Hypothalamus (tissue), 51 donors: Measurements from ENCODE around the gene CAMK1.

Experiments used
- DNase-seq, 51 donors: peaks; one replicate each; lab custom pipeline; 2025; lab: John Stamatoyannopoulos, UW

CAMK1 gene

DNA sequence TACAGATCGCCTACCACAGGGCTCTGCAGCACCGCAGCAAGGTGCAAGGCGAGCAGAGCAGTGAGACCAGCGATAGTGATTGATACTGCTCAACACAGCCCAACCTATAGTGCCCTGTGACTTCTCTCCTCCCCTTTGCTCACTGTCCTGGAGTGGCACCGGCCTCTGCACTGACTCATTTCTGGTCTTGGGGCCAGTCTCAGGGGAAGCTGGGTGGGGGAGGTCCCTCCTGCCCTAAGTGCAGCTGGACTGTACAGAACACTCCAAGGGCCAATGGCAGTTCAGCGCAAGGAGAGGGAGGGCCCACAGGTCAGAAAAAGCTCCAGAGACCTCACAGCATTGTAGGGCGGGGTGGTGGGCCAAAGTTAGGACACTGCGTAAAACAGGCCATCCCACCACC is 22.5 kb downstream of the CAMK1 start:
- no peak for DNase-seq

DNA sequence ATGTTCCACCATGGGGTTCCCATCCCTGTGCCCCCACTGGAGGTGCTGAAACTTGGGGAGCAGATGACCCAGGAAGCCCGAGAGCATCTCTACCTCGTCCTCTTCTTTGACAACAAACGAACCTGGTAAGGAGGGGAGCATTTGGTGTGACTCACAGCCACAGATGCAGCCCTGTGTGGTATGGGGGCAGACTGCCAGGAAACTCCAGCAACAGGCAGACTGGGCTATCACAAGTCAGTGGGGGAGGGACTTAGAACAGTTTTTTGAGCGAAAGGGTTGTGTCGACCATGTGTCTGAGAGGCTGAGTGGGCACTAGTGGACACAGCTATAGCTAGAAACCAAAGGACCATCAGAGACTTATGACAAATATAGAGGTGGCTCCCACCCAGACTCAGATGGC is 23.4 kb downstream of the CAMK1 start:
- DNase-seq: peak in 1 of 51 donors; percentile 35

GRCh38 chr3:9745521-9745920 is 24.2 kb downstream of the CAMK1 start:
- no peak for DNase-seq

- no peak for DNase-seq
Observed at GRCh38 chr3:9744162-9744561, 25.6 kb downstream of the CAMK1 start.

GRCh38 chr3:9743548-9743947 is 26.2 kb downstream of the CAMK1 start:
- no peak for DNase-seq

DNA sequence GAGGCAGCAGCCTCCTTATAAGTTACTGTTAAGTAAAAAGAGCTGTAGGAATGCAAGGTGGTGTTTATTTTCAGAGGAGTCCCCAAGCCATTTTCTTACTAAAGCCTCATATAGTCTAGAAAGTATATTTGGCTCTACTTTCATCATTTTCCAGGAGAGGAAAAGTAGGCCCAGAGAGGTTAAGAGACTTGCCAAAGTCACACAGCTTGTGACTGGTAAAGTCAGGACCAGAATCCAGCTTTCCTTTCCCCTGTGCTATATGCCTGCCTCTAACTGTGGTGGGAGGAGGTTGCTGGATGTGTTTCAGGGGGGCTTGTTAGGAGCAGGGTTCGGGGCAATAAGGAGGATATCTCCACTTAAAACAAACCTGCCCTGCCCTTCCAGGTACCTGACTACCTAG is 27.2 kb downstream of the CAMK1 start:
- DNase-seq: no peak

GRCh38 chr3:9739181-9739580 is 30.6 kb downstream of the CAMK1 start:
- no peak for DNase-seq

- DNase-seq: peak in 2 of 51 donors; percentile 38 to 41
Observed at GRCh38 chr3:9736831-9737230, 32.9 kb downstream of the CAMK1 start.

DNA sequence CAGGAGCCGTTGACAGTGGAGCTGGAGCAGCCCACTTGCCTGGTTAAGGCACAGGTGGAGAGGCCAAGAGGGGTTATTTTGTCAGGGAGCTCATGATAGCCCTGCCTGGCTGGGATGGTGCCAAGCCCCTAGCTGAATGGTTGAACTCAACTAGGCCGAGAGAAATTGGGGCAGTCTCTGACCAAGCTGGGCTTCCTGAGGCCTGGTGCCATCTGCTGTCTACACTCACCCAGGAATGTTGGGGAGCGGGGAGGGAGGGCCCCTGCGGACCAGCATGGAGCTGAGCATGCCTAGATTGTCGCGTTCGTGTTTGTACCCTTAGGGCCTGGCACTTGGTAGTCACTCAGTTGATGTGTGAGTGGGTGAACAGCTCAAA is 37.0 kb downstream of the CAMK1 start:
- DNase-seq: peak in 2 of 51 donors; percentile 6 to 26

DNA sequence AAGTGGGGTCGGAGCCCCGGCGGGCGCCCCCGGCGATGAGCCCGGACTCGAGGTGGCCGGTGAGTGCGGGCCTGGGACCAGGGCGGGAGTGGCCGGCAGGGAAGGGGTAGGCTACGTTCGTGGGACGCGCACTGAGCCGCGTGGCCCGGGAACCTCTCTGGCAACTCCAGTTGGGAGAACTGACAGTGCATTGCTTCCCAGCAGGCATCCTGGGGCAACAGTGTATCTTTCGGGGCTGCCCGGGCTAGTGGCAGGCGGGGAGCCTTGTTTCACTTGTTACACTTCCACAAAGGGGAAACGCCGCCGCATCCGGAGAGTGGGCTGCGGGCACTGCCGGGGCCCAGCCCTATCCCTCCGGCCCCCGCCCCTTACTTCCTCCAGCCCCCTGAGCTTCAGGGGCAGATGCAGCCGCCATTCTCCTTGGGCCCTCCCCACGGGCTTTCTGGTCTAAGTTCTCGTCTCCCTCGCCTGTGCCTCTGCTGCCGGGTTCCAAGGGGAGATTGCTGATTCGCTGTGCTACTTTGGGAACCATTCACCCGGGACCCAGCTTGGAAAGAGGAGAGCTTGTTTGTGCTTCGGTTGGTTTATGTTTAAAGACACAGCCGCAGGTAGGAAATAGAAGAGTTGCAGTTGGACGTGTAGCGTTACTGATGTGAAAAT is 37.5 kb downstream of the CAMK1 start:
- DNase-seq: peak in 1 of 51 donors; percentile 40

DNA sequence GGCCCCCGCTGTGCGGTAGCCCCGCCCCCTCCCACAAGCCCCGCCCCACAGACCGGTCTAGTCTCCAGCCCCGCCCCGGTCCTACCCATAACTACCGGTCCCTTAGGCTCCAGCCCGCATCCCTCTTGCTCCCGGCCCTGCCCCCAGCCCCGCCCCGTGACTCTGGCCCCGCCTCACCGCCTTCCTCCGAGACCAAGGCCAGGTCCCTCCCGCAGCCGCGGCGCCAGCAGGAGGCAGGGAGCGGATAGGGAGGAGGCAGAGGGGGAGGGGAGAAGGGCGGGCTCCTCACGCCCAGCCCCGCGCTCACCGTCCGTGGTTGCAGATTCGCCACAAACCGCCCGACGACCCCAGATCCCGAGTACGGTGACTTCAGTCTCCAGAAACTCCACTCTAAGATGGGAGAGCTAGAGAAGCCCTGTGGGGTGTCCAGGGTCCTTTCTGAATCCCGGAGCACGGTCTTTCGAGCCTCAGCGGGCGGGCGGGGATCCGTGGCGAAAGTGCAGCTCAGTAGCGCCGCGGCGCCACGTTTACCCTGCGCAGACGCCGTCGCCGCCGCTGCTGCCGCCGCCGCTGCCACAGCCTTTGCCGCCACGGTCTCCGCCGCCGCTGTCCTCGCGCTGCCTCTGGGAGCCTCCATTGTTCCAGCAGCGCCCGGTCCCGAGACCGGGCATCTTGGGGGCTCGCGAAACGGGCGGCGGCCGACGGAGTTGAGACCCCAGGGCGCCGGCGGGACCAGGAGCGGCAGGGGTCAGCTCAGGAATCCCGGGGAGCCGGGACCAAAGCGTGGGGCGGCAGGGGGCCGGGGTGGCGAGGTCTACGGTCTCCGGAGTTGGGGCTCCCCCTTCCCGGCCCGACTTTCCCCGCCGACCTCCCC is 38.3 kb downstream of the CAMK1 start, which contains the start of gene BRPF1:
TSS of gene BRPF1 (plus strand) at position 530 of the 874 bp plus-strand sequence. CDS start 2,406 bp downstream, outside the sequence.
- peak; percentile 80 to 100 (median 98) for DNase-seq

- peak in 8 of 51 donors; percentile 57 to 89 (median 76) for DNase-seq
Observed at GRCh38 chr3:9730657-9731205, 39.0 kb downstream of the CAMK1 start.

DNA sequence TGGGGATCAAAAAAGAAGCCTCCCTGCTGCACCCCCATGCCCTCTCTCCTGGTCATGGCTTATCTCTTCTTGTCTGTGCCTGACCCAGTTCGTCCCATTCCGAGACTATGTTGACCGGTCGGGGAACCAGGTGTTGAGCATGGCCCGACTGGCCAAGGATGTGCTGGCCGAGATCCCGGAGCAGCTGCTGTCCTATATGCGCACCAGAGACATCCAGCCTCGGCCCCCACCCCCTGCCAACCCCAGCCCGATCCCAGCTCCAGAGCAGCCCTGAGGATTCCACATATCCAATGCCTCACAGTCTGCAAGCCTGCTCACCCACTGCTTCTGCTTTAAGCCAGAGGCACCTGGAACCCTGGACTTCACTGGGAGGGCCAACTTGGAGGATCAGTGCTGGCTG is 40.3 kb downstream of the CAMK1 start:
- no peak for DNase-seq

DNA sequence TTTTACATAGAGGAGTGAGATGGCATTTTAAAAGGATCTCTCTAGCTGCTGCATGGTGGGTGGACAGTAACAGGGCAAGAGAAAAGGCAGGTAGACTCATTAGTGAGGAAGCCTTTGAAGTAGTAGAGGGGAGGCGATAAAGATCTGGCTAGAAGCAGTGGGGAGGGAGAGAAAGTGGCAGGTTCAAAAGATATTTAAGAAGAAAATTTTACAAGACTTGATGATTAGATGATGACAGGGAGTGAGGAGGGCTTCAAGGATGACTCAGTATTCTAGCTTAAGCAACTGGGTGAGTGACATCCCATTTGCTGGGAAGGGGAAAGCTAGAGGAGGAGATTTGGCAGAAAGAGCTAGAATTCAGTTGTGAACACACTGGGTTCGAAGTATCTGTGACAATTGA is 42.0 kb downstream of the CAMK1 start:
- no peak for DNase-seq

DNA sequence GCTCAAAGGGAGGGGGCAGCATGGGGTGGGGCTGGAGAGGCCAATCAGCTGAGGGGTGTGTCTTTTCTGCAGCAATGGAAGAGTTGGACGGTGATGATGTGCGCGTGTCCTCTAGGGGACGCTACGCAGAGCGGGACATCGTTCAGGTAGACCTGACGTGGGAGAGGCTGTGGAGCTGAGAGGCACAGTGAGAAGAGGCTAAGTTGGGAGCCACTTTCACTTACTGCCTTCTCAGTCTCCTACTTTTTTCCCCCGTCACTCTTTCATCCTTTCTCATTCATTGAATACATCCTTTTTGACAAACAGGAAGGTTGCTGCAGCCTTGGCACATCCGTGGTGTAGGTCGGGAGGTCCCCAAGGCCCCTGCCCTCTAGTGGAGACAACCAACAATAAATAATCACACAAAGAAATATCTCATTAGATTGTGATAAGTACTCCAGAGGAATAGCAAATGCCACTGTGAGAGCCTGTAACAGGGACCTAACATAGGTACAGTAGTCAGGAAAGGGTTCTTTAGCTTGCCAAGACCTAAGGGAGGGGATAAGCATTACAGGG is 42.6 kb downstream of the CAMK1 start:
- no peak for DNase-seq

DNA sequence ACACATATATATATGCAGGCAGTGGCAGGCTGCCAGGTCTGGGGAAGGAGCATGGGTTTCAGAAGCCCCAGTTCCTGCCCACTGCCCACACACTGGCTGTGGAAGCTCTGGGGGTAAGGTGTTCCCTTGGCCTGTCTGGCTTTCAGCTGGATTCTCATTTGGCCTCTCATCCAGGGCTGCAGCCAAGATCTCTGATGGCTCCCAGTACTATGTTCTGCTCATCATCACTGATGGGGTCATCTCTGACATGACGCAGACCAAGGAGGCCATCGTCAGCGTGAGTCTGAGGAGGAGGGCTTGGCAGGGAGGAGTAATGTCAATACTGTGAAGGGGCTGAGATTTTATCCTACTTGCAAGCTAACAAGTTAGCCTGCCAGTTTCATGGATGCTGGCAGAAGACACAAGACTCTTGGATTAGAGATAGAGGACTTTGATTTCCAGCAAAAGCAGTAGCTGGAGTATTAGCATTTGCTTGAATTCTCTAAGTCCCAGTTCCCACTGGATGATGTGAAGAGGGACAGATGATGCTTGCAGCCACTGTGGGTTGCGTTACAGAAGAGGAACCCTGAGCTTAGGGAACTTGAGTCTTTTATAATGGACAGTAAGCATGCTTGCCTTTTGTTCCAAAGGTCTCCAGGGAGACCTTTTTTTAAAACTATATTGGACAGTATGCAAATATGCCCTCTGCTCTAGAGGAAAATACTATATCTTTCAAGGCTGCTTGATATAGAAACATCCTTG is 43.8 kb downstream of the CAMK1 start:
- no peak for DNase-seq

DNA sequence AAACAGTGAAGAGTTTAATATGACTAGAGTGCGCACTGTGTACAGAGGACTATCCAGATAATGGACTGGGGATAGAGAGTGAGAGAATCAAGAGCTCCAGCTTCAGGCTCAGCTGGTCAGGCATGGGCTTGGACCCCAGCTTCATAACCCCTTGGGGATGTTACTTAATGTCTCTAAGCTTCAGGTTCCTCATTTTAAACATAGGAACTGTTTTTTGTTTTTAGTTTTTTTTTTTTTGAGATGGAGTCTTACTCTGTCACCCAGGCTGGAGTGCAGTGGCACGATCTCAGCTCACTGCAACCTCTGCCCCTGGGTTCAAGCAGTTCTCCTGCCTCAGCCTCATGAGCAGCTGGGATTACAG is 48.1 kb downstream of the CAMK1 start:
- no peak for DNase-seq

- DNase-seq: no peak
Observed at GRCh38 chr3:9721015-9721699, 48.6 kb downstream of the CAMK1 start.

DNA sequence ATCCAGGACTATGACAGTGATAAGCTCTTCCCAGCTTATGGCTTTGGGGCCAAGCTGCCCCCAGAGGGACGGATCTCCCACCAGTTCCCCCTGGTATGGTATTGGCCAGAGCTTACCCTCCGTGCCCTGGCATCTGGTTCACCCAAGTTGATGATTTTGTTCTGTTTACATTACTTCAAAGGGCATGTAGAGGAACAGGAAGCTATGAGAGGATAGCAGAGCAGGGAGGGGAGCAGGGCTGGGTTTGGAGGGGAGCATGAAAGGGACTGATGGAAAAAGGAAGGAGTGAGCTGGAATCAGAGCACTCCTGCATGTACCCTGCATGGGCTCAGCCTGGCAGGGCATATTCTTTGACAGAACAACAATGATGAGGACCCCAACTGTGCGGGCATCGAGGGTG is 51.6 kb downstream of the CAMK1 start:
- DNase-seq: no peak

DNA sequence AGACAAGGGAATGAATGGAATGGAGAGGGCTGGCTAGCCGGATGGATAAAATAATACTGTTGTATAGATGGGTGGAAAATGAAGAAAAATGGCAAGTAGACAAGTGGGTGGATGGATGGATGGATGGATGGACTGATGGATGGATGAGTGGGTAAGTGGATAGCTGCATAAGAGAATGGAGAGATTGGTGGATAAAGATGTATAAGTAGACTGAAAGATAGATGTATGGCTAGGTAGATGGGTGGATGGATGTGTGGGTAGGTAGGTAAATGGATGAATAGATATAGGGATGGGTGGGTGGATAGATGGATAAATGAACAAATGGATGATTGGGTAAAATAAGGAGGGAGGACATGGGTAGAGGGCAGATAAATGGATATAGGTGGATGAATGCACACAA is 52.2 kb downstream of the CAMK1 start:
- no peak for DNase-seq
